Gastrocnemius medialis (tissue), 4 donors: Measurements from ENCODE around the gene NFKBIZ. TPM values are rescaled to one million over a fixed set of nuclear protein-coding genes. Genes with fewer than 3 reads are reported as not detected.
A peak's percentile ranks its signal among the peaks of the same experiment; 100 is the strongest.

Source experiments
- ATAC-seq, 2 donors: fragments of 150-250 bp; one replicate each; pipeline ENCODE4 v1.9.1; 2016
- DNase-seq, 2 donors: peaks; one replicate each; pipeline ENCODE4 v3.0.0-alpha.2; 2019
- H3K27ac ChIP-seq, 4 donors: fragments of 200-600 bp; sonication (generic); 1 replicate in 1 of 4; 2 replicates in 3 of 4; pipeline ENCODE4 v1.5.1; 2016 to 2018; ENCODE audit warnings: mild to moderate bottlenecking in 2 of 4, moderate library complexity in 1 of 4
- H3K27me3 ChIP-seq, 3 donors: fragments of 200-600 bp; sonication (generic) in 2 of 3; 1 replicate in 1 of 3; 2 replicates in 2 of 3; pipeline versions ENCODE4 v1.5.1 to v1.6.0; 2016 to 2019; ENCODE audit warnings: mild to moderate bottlenecking in 1 of 3, moderate library complexity in 1 of 3
- H3K36me3 ChIP-seq, 2 donors: fragments of 200-600 bp; sonication (generic) in 1 of 2; one replicate each; pipeline ENCODE4 v1.5.1; 2017 to 2018
- H3K4me1 ChIP-seq, 2 donors: fragments of 200-600 bp; sonication (generic) in 1 of 2; one replicate each; pipeline ENCODE4 v1.5.1; 2016 to 2017; ENCODE audit warnings: mild to moderate bottlenecking in 2 of 2
- H3K4me3 ChIP-seq, 4 donors: fragments of 200-600 bp; sonication (generic) in 3 of 4; 1 replicate in 1 of 4; 2 replicates in 3 of 4; pipeline ENCODE4 v1.5.1; 2016 to 2019; ENCODE audit warnings: mild to moderate bottlenecking in 2 of 4
- H3K9me3 ChIP-seq, 3 donors: fragments of 200-600 bp; sonication (generic) in 2 of 3; 1 replicate in 1 of 3; 2 replicates in 2 of 3; pipeline ENCODE4 v1.5.1; 2016 to 2019
- CTCF ChIP-seq, 5 experiments: fragments of 450-650 bp in 3 of 5; fragments of 200-600 bp in 2 of 5; sonication (generic) in 2 of 5; IDR thresholded peaks in 4 of 5; conservative IDR thresholded peaks in 1 of 5; 1 replicate in 4 of 5; 2 replicates in 1 of 5; pipeline ENCODE4 v1.5.1; 2016 to 2019; ENCODE audit warnings: antibody characterized with exemption in 5 of 5, mild to moderate bottlenecking in 3 of 5, moderate library complexity in 3 of 5
- POLR2A ChIP-seq, 2 donors: fragments of 450-650 bp; IDR thresholded peaks; one replicate each; pipeline ENCODE4 v1.6.1; 2017; ENCODE audit warnings: antibody characterized with exemption in 2 of 2, mild to moderate bottlenecking in 2 of 2, moderate library complexity in 2 of 2
- in situ Hi-C, 4 donors: fragments of 200-750 bp; cut with MboI; loops; one replicate each; pipeline versions ENCODE4 v1.15.0 to v1.8.0; 2017; ENCODE audit warnings: low sequenced_read_pairs in 4 of 4
- intact Hi-C: fragments of 100-400 bp; cut with DNase I; formaldehyde crosslinking; loops from one replicate; pipeline ENCODE4 v1.15.1; 2023; ENCODE audit warnings: low total_unique reads
- total RNA-seq, 4 donors: library from RNA; depleted of rRNA; stranded (reverse); fragments of >200 nt; gene quantifications; one replicate each; pipeline versions ENCODE4 v1.1.0 to v1.2.3, GENCODE V29; 2016

The NFKBIZ gene
- total RNA-seq, 4 donors from 2014 or later, result 9.2 to 25.9 (median 20.6) TPM

DNA sequence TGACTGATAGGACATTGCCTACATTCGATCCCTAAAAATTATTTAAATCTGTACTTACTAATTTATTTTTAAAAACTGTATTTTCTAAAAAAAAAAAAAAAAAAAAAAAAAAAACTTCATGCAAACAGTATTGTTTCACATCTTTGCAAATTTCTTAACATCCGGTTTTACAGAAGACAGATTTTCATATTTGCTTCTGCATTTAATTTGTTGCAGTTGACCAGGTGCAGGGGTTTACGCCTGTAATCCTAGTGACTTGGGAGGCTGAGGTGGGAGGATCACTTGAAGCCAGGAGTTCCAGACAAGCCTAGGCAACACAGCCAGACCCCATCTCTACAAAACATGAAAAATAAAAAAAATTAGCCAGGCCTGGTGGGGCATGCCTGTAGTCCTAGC lies 6.4 kb upstream of the NFKBIZ start:
- no peaks in the 10 kb centered on the region for H3K27me3 ChIP-seq
- intact Hi-C loops (loop anchor here (5.0 to 10.0 kb wide), 2 partner anchors 268 to 1581 kb away; partner anchors contain the start of genes PCNP and TBC1D23), in situ Hi-C loops (no loop called here)
- H3K27ac ChIP-seq, result no peak overlapping the region
- no peak for ATAC-seq
- H3K4me1 ChIP-seq, result peaks cover 0 to 7% of the 10 kb centered on the region in 2 donors
- no peaks in the 10 kb centered on the region for H3K9me3 ChIP-seq
- H3K4me3 ChIP-seq, result no peak overlapping the region
- H3K36me3 ChIP-seq, result no peaks in the 10 kb centered on the region
- DNase-seq, result no peak
- TF ChIP-seq POLR2A (IDR thresholded peaks at IDR 0.05), result no peak
- TF ChIP-seq CTCF (IDR thresholded peaks at IDR 0.05 in 4 of 5, conservative IDR thresholded peaks at IDR 0.05 in 1 of 5), result no peak

DNA sequence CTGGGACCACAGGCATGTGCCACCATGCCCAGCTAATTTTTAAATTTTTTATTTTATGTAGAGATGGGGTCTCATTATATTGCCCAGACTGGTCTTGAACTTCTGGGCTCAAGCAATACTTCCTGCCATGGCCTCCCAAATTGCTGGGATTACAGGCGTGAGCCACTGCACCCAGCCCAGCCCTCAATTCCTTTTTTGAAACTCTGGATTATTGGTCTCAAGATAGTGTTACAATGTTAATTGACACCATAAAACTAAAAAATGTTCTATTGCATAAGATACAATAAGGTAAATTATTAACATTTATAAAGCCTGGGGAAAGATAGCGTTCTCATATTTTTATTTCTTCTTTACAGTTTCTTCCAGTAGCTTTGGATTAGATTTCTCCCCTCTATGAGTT lies 3.9 kb upstream of the NFKBIZ start:
- Histone ChIP-seq H3K9me3 (no peaks in the 10 kb centered on the region), H3K4me1 (peaks cover 0 to under 1% of the 10 kb centered on the region in 2 donors), H3K4me3 (no peak overlapping the region), H3K27ac (no peak overlapping the region), H3K27me3 (no peaks in the 10 kb centered on the region), H3K36me3 (no peaks in the 10 kb centered on the region)
- in situ Hi-C loops (no loop called here), intact Hi-C loops (loop anchor here (5.0 to 10.0 kb wide), 2 partner anchors 33 to 271 kb away; partner anchors contain the start of gene PCNP)
- ATAC-seq (no peak), DNase-seq (no peak)
- TF ChIP-seq POLR2A (IDR thresholded peaks at IDR 0.05) (no peak), CTCF (IDR thresholded peaks at IDR 0.05 in 4 of 5, conservative IDR thresholded peaks at IDR 0.05 in 1 of 5) (no peak)

DNA sequence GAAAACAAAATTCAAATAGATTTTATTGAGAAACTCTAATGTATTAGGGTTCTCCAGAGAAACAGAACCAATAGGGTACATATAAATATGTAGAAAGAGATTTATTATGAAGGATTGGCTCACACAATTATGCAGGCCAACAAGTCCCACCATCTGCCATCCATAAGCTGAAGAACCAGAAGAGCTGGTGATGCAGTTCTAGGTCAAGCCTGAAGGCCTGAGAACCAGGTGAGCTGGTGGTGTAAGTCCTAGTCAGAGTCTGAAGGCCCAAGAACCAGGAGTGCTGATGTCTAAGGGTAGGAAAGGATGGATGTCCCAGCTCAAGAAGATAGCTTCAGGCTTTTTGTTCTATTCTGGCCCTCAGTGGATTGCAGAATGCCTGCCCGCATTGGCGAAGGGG lies 2.6 kb upstream of the NFKBIZ start:
- no peak for ATAC-seq
- H3K27me3 ChIP-seq, result no peaks in the 10 kb centered on the region
- H3K27ac ChIP-seq, result no peak overlapping the region
- DNase-seq, result no peak
- H3K4me3 ChIP-seq, result no peak overlapping the region
- peaks cover 6% of the 10 kb centered on the region in 2 donors for H3K4me1 ChIP-seq
- H3K36me3 ChIP-seq, result peaks cover 0 to 1% of the 10 kb centered on the region in 2 donors
- no peak for TF ChIP-seq CTCF (IDR thresholded peaks at IDR 0.05 in 4 of 5, conservative IDR thresholded peaks at IDR 0.05 in 1 of 5)
- H3K9me3 ChIP-seq, result no peaks in the 10 kb centered on the region
- intact Hi-C loops, result loop anchor here (5.0 to 10.0 kb wide), 2 partner anchors 34 to 272 kb away; partner anchors contain the start of gene PCNP
- in situ Hi-C loops, result no loop called here

DNA sequence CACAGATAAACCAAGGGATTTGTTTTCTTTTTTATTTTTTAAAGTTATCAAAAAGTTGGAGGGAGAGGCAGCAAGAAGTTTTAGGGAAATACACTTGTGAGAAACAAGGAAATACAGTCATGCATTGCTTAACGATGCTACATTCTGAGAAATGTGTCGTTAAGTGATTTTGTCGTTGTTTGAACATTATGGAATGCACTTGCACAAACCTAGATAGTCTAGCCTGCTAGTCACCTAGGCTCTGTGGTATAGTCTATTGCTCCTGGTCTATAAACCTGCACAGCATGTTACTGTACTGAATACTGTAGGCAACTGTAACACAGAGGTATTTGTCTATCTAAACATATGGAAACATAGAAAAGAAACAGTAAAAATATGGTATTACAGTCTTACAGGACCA lies 2.0 kb upstream of the NFKBIZ start:
- H3K9me3 ChIP-seq, result no peaks in the 10 kb centered on the region
- no peak for DNase-seq
- H3K4me3 ChIP-seq, result no peak overlapping the region
- TF ChIP-seq CTCF (IDR thresholded peaks at IDR 0.05 in 4 of 5, conservative IDR thresholded peaks at IDR 0.05 in 1 of 5) (no peak), POLR2A (IDR thresholded peaks at IDR 0.05) (no peak)
- peaks cover 6% of the 10 kb centered on the region in 2 donors for H3K4me1 ChIP-seq
- no peak for ATAC-seq
- peaks cover 0 to 8% of the 10 kb centered on the region in 2 donors for H3K36me3 ChIP-seq
- intact Hi-C loops, result loop anchor here (5.0 to 10.0 kb wide), 2 partner anchors 35 to 273 kb away; partner anchors contain the start of gene PCNP
- H3K27ac ChIP-seq, result no peak overlapping the region
- in situ Hi-C loops, result no loop called here
- no peaks in the 10 kb centered on the region for H3K27me3 ChIP-seq

- DNase-seq, result no peak
- intact Hi-C loops (loop anchor here (2.0 to 10.0 kb wide), 4 partner anchors 22 to 274 kb away; partner anchors contain the start of genes PCNP and RPL24), in situ Hi-C loops (no loop called here)
- peaks cover 0 to 18% of the 10 kb centered on the region in 2 donors for H3K36me3 ChIP-seq
- H3K27ac ChIP-seq, result peak overlapping the region; percentile 83 to 96 (median 94)
- H3K4me1 ChIP-seq, result peaks cover 6% of the 10 kb centered on the region in 2 donors
- H3K27me3 ChIP-seq, result no peaks in the 10 kb centered on the region
- no peaks in the 10 kb centered on the region for H3K9me3 ChIP-seq
- H3K4me3 ChIP-seq, result peak overlapping the region; percentile 73 to 87 (median 81)
- ATAC-seq, result no peak
- no peak for TF ChIP-seq POLR2A (IDR thresholded peaks at IDR 0.05)
- no peak for TF ChIP-seq CTCF (IDR thresholded peaks at IDR 0.05 in 4 of 5, conservative IDR thresholded peaks at IDR 0.05 in 1 of 5)
Observed at GRCh38 chr3:101848326-101848725, 988 bp upstream of the NFKBIZ start.
